ENCODE measurements around the gene BBS2.

- TF ChIP-seq POLR2A (IDR thresholded peaks at IDR 0.05) (no peak), POLR2AphosphoS5 (IDR thresholded peaks at IDR 0.05) (no peak), EP300 (IDR thresholded peaks at IDR 0.05) (no peak)
Observed at GRCh38 chr16:56469748-56470147, 50.1 kb downstream of the BBS2 start.
